A673 (cell line): ENCODE measurements around the gene COL4A4. TPM values are rescaled to one million over a fixed set of nuclear protein-coding genes. Genes with fewer than 3 reads are reported as not detected.

Experiments
- BruUV-seq: library from RNA; stranded (reverse); fragments of 400-500 nt; replicated peaks from 2 replicates; lab custom pipeline; 2021; lab: Mats Ljungman, UMichigan
- CTCF ChIA-PET: fragments of 300-600 bp; sonication (Branson Sonifier 250); formaldehyde crosslinking; loops from one replicate; lab custom pipeline; 2022; ENCODE audit warnings: antibody characterized with exemption; lab: Charles Lee
- POLR2A ChIA-PET: fragments of 300-600 bp; sonication (Branson Sonifier 250); formaldehyde crosslinking; loops from one replicate; lab custom pipeline; 2022; ENCODE audit warnings: antibody characterized with exemption; ENCODE audit not compliant: low non-redundant PET; lab: Charles Lee
- DNase-seq: peaks from one replicate; pipeline ENCODE4 v3.0.0-alpha.2; 2015; ENCODE audit warnings: low spot score
- H3K27ac ChIP-seq: fragments of 200-600 bp; sonication (generic); 2 replicates; pipeline ENCODE4 v1.5.1; 2016; ENCODE audit warnings: mixed run types, low read depth, mild to moderate bottlenecking, mixed read lengths, antibody characterized with exemption, low read length; ENCODE audit not compliant: poor library complexity, severe bottlenecking
- H3K27me3 ChIP-seq: fragments of 200-600 bp; sonication (generic); replicated peaks from 2 replicates; pipeline ENCODE4 v1.6.1; 2017; ENCODE audit warnings: mixed run types, low read depth, mild to moderate bottlenecking, mixed read lengths, antibody characterized with exemption, low read length; ENCODE audit not compliant: insufficient read depth, poor library complexity
- H3K36me3 ChIP-seq: fragments of 200-600 bp; sonication (generic); 2 replicates; pipeline ENCODE4 v1.6.1; 2016; ENCODE audit warnings: mixed run types, mild to moderate bottlenecking, mixed read lengths, antibody characterized with exemption, low read length; ENCODE audit not compliant: insufficient read depth, poor library complexity, severe bottlenecking
- H3K4me1 ChIP-seq: fragments of 200-600 bp; sonication (generic); 2 replicates; pipeline ENCODE4 v1.6.1; 2017; ENCODE audit warnings: mixed run types, mild to moderate bottlenecking, mixed read lengths, antibody characterized with exemption, low read length; ENCODE audit not compliant: insufficient read depth, poor library complexity, severe bottlenecking
- H3K4me3 ChIP-seq: fragments of 200-600 bp; sonication (generic); 2 replicates; pipeline ENCODE4 v1.5.1; 2016; ENCODE audit warnings: low read depth, mixed run types, mild to moderate bottlenecking, mixed read lengths, low read length; ENCODE audit not compliant: poor library complexity, severe bottlenecking
- H3K9me3 ChIP-seq: fragments of 200-600 bp; sonication (generic); 2 replicates; pipeline ENCODE4 v1.6.1; 2016; ENCODE audit warnings: mixed run types, low read depth, mild to moderate bottlenecking, mixed read lengths, antibody characterized with exemption, low read length; ENCODE audit not compliant: poor library complexity, severe bottlenecking
- EZH2 ChIP-seq: fragments of 200-600 bp; sonication (generic); IDR thresholded peaks from 2 replicates; pipeline ENCODE4 v1.6.1; 2017; ENCODE audit warnings: borderline replicate concordance, low read depth, mild to moderate bottlenecking, mixed read lengths, antibody characterized with exemption, low read length; ENCODE audit not compliant: poor library complexity, severe bottlenecking
- intact Hi-C: fragments of 100-400 bp; cut with micrococcal nuclease; formaldehyde crosslinking; loops from one replicate; pipeline ENCODE4 v1.10.0; 2022; ENCODE audit not compliant: unreplicated experiment
- total RNA-seq: library from RNA; stranded (reverse); gene quantifications from 2 replicates; pipeline ENCODE4 v1.2.3, GENCODE V29; 2021
- TF ChIP-seq, protein P1 (sequence below): fragments of 300-800, 200-600 bp; sonication (generic); conservative IDR thresholded peaks from 2 replicates; pipeline ENCODE4 v1.5.1; 2017; ENCODE audit warnings: low read depth, mild to moderate bottlenecking, antibody characterized with exemption, low read length, moderate library complexity, mixed read lengths

The COL4A4 gene
- total RNA-seq, 1 experiment from 2014 or later = not detected

GRCh38 chr2:226956659-226957058 lies 207.3 kb downstream of the COL4A4 start:
- BruUV-seq = no TSS peak
- no peak overlapping the region for H3K4me3 ChIP-seq
- CTCF ChIA-PET = no interaction called here
- H3K27me3 ChIP-seq = no peaks in the 10 kb centered on the region
- no peak overlapping the region for H3K27ac ChIP-seq
- no peaks in the 10 kb centered on the region for H3K4me1 ChIP-seq
- no peaks in the 10 kb centered on the region for H3K36me3 ChIP-seq
- no peaks in the 10 kb centered on the region for H3K9me3 ChIP-seq
- intact Hi-C loops = no loop called here
- no peak for DNase-seq
- no peak for TF ChIP-seq EZH2
- TF ChIP-seq, protein P1, sequence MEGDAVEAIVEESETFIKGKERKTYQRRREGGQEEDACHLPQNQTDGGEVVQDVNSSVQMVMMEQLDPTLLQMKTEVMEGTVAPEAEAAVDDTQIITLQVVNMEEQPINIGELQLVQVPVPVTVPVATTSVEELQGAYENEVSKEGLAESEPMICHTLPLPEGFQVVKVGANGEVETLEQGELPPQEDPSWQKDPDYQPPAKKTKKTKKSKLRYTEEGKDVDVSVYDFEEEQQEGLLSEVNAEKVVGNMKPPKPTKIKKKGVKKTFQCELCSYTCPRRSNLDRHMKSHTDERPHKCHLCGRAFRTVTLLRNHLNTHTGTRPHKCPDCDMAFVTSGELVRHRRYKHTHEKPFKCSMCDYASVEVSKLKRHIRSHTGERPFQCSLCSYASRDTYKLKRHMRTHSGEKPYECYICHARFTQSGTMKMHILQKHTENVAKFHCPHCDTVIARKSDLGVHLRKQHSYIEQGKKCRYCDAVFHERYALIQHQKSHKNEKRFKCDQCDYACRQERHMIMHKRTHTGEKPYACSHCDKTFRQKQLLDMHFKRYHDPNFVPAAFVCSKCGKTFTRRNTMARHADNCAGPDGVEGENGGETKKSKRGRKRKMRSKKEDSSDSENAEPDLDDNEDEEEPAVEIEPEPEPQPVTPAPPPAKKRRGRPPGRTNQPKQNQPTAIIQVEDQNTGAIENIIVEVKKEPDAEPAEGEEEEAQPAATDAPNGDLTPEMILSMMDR = no peak
- POLR2A ChIA-PET = no interaction called here

- intact Hi-C loops = no loop called here
Measured at GRCh38 chr2:226953826-226954225, 210.2 kb downstream of the COL4A4 start.

GRCh38 chr2:226953206-226953605 lies 210.8 kb downstream of the COL4A4 start:
- no peaks in the 10 kb centered on the region for H3K36me3 ChIP-seq
- BruUV-seq = no TSS peak
- H3K9me3 ChIP-seq = no peaks in the 10 kb centered on the region
- TF ChIP-seq, protein P1 = no peak
- TF ChIP-seq EZH2 = no peak
- H3K4me1 ChIP-seq = no peaks in the 10 kb centered on the region
- no peak for DNase-seq
- no peak overlapping the region for H3K27ac ChIP-seq
- ChIA-PET CTCF (no interaction called here), POLR2A (no interaction called here)
- no peaks in the 10 kb centered on the region for H3K27me3 ChIP-seq
- intact Hi-C loops = no loop called here
- no peak overlapping the region for H3K4me3 ChIP-seq

More at GRCh38 chr2:226953826-226954225, 210.2 kb downstream of the COL4A4 start:
- ChIA-PET POLR2A (no interaction called here), CTCF (no interaction called here)
- TF ChIP-seq, protein P1 = no peak
- TF ChIP-seq EZH2 = no peak
- no TSS peak for BruUV-seq
- no peak for DNase-seq
- Histone ChIP-seq H3K4me3 (no peak overlapping the region), H3K27ac (no peak overlapping the region), H3K4me1 (no peaks in the 10 kb centered on the region), H3K9me3 (no peaks in the 10 kb centered on the region), H3K36me3 (no peaks in the 10 kb centered on the region), H3K27me3 (no peaks in the 10 kb centered on the region)

Other genes with a start within 250 kb of the COL4A4 start
- gene COL4A3, start 419 bp upstream of the COL4A4 start, total RNA-seq = not detected in 2 replicates
- gene MFF, start 161.0 kb upstream of the COL4A4 start, total RNA-seq = 113 and 116 TPM in 2 replicates
- gene TM4SF20, start 215.1 kb upstream of the COL4A4 start, total RNA-seq = not detected in 2 replicates
- gene SCYGR1, start 223.7 kb upstream of the COL4A4 start, total RNA-seq = not detected in 2 replicates